ENCODE measurements around the gene CORO6.
"Not testable (repeated sequence)": the region's sequence is repeated elsewhere in the genome, so short reads cannot be mapped to it uniquely, and the experiment has no call there.

The CORO6 gene

GRCh38 chr17:29653995-29654714, 31.4 kb upstream of the CORO6 start:
- Histone ChIP-seq H3K36me3 (ENCODE audit: control insufficient read depth, insufficient read depth, low read length) (no peaks in the 10 kb centered on the region; the same call in 1 of the 2 replicates), H3K4me3 (replicated peaks; ENCODE audit: low read depth, low read length) (no peak overlapping the region), H3K27me3 (replicated peaks; ENCODE audit: control insufficient read depth, insufficient read depth, low read length) (no peaks in the 10 kb centered on the region)
- no peak for DNase-seq (ENCODE audit: extremely low read depth, insufficient read length)
- TF ChIP-seq CTCF (IDR thresholded peaks at IDR 0.05; ENCODE audit: insufficient read depth, low read length, poor library complexity, severe bottlenecking), result no peak

- H3K36me3 ChIP-seq (ENCODE audit: control insufficient read depth, insufficient read depth, low read length), result peaks cover 2% of the 10 kb centered on the region
- no peak overlapping the region for H3K4me3 ChIP-seq (replicated peaks; ENCODE audit: low read depth, low read length)
- TF ChIP-seq CTCF (IDR thresholded peaks at IDR 0.05; ENCODE audit: insufficient read depth, low read length, poor library complexity, severe bottlenecking), result no peak
- no peaks in the 10 kb centered on the region for H3K27me3 ChIP-seq (replicated peaks; ENCODE audit: control insufficient read depth, insufficient read depth, low read length)
- no peak for DNase-seq (ENCODE audit: extremely low read depth, insufficient read length)
These were observed 30.3 kb upstream of the CORO6 start for GRCh38 chr17:29652976-29653375.

GRCh38 chr17:29651913-29652312, 29.2 kb upstream of the CORO6 start:
- H3K36me3 ChIP-seq (ENCODE audit: control insufficient read depth, insufficient read depth, low read length); DNase-seq (ENCODE audit: extremely low read depth, insufficient read length); H3K4me3 ChIP-seq (replicated peaks; ENCODE audit: low read depth, low read length); H3K27me3 ChIP-seq (replicated peaks; ENCODE audit: control insufficient read depth, insufficient read depth, low read length): not testable (repeated sequence)

GRCh38 chr17:29650396-29650795, 27.7 kb upstream of the CORO6 start:
- Histone ChIP-seq H3K27me3 (replicated peaks; ENCODE audit: control insufficient read depth, insufficient read depth, low read length) (no peaks in the 10 kb centered on the region), H3K4me3 (replicated peaks; ENCODE audit: low read depth, low read length) (no peak overlapping the region), H3K36me3 (ENCODE audit: control insufficient read depth, insufficient read depth, low read length) (peaks cover 4% of the 10 kb centered on the region)
- no peak for DNase-seq (ENCODE audit: extremely low read depth, insufficient read length)
- no peak for TF ChIP-seq CTCF (IDR thresholded peaks at IDR 0.05; ENCODE audit: insufficient read depth, low read length, poor library complexity, severe bottlenecking)

- TF ChIP-seq CTCF (IDR thresholded peaks at IDR 0.05; ENCODE audit: insufficient read depth, low read length, poor library complexity, severe bottlenecking), result no peak
- H3K27me3 ChIP-seq (replicated peaks; ENCODE audit: control insufficient read depth, insufficient read depth, low read length), result no peaks in the 10 kb centered on the region
- H3K4me3 ChIP-seq (replicated peaks; ENCODE audit: low read depth, low read length), result no peak overlapping the region
- no peak for DNase-seq (ENCODE audit: extremely low read depth, insufficient read length)
- H3K36me3 ChIP-seq (ENCODE audit: control insufficient read depth, insufficient read depth, low read length), result peaks cover 6% of the 10 kb centered on the region
These were observed 26.6 kb upstream of the CORO6 start for GRCh38 chr17:29649359-29649758.

GRCh38 chr17:29648005-29648404, 25.3 kb upstream of the CORO6 start:
- no peak for TF ChIP-seq CTCF (IDR thresholded peaks at IDR 0.05; ENCODE audit: insufficient read depth, low read length, poor library complexity, severe bottlenecking)
- H3K36me3 ChIP-seq (ENCODE audit: control insufficient read depth, insufficient read depth, low read length), result peaks cover 8% of the 10 kb centered on the region
- no peak for DNase-seq (ENCODE audit: extremely low read depth, insufficient read length)
- H3K27me3 ChIP-seq (replicated peaks; ENCODE audit: control insufficient read depth, insufficient read depth, low read length), result no peaks in the 10 kb centered on the region
- H3K4me3 ChIP-seq (replicated peaks; ENCODE audit: low read depth, low read length), result no peak overlapping the region

All from GM06990 (cell line).